COLO829 (cell line): ENCODE results near the gene NRCAM.

Source experiments
- DNase-seq: peaks from one replicate; pipeline ENCODE4 v3.0.0; 2012; ENCODE audit warnings: low spot score

The NRCAM gene

GRCh38 chr7:108308903-108309302 is 147.3 kb downstream of the NRCAM start:
- DNase-seq = no peak

GRCh38 chr7:108308276-108308675 is 148.0 kb downstream of the NRCAM start:
- DNase-seq = no peak

DNA sequence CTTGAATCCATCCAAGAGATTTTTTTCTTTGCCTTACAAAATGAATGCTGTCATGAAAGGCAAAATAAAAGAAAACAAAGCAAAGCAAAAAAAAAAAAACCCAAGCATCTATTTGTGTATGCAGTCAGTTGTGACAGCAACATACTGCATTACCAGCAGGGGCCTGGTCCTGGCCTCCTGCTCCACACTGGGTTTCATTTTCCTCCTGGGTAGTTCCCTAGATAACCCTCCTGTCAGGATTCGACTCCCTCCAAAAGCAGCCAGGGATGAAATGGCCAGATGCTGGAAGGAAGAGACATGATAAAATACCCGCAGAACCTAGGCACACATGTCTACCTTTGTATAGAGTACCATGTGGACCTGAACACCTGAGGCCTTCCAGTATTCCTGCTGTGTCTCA is 148.6 kb downstream of the NRCAM start:
- DNase-seq = no peak

- peak; percentile 50 for DNase-seq
Observed at GRCh38 chr7:108307194-108307593, 149.0 kb downstream of the NRCAM start.

GRCh38 chr7:108303332-108303731 is 152.9 kb downstream of the NRCAM start:
- no peak for DNase-seq

DNA sequence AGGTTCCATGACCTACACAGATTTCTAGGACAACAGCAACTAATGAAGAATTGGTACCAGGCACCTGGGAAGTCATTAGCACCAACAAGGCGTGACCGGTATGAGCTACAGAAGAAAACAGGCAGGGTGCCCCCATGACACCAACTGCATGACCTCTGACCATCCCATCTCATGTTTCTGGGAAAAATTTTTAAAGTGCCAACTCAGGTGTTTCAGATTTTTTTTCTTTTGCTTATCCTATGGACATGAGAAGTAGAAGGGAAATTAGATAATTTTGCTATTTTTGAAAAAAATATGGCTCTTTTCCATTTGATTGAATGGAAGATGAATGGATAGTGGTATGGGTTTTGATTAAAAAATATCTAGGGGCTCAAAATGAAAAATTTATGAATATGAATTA is 154.8 kb downstream of the NRCAM start:
- no peak for DNase-seq

- no peak for DNase-seq
Observed at GRCh38 chr7:108299251-108299973, 156.8 kb downstream of the NRCAM start.

GRCh38 chr7:108296911-108297310 is 159.3 kb downstream of the NRCAM start:
- DNase-seq = peak; percentile 89

DNA sequence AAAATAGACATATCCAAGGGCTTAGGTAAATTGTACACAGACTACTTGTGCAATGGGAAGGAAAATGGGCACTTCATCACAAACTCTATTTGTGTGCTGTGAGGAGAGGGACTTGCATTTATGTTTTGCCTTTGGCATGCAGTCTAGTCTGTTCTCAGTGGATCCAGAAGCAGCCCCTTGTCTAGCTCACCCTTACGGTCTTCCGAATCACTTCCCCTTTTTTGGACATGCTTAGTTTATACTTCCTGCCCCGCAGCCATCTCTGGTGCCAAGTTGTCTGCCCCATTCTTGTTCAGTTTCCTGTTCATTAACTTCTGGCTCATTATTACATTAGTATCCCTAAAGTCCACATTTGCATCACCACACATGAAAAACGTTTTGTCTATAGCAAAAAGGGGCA is 161.6 kb downstream of the NRCAM start:
- DNase-seq = peak; percentile 58

- no peak for DNase-seq
Observed at GRCh38 chr7:108293149-108293612, 163.1 kb downstream of the NRCAM start.

DNA sequence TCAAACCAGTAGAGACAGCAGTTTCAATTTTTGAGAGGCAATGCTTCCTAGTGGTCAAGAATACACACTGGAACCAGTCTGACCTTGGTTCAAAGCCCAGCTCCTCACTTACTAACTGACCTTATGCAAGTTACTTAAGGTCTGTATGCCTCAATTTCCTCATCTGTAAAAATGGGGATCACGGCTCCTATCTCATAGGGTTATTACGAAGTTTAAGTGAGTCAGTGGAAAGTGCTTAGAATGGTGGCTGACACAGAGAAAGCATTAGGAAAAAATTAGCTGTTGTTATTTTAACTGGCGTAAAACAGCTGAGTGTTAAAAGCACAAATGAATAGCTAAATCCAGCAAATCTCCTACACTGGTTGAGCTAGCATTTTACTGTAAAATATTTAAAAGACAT is 163.7 kb downstream of the NRCAM start:
- DNase-seq = no peak

GRCh38 chr7:108291791-108292440 is 164.3 kb downstream of the NRCAM start:
- DNase-seq = no peak

- DNase-seq = no peak
Observed at GRCh38 chr7:108291152-108291508, 165.1 kb downstream of the NRCAM start.

DNA sequence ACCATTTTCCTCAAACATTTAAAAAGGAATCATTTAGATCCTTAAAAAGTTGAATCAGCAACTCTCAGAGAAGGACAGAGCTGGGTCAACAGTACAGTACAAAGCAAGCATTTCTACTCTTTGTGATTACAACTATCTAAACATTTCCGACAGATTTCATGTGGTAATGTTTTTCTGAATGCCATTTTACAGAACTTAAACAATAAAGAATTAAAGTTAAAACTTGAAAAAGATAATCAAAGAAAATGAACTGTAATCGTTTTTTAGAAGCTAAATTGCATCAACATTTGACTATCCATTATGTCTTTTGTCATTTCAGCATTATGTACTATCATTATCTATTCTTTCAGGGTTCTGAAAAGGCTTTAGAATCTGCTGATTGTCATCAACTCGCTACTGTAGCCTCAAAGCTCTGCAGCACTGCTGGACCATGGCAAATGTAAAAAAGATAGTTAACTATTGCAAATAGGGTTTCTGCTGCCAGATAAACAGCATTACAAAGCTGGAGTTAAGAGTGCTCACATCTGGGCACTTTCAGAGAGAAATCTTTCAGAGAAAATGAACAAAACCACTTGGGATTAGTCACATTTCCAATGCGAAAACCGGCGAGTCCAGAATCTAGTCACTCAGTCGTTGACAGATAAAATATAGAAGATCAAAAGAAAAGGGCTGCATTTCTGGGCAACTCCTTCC is 165.6 kb downstream of the NRCAM start:
- DNase-seq = no peak

DNA sequence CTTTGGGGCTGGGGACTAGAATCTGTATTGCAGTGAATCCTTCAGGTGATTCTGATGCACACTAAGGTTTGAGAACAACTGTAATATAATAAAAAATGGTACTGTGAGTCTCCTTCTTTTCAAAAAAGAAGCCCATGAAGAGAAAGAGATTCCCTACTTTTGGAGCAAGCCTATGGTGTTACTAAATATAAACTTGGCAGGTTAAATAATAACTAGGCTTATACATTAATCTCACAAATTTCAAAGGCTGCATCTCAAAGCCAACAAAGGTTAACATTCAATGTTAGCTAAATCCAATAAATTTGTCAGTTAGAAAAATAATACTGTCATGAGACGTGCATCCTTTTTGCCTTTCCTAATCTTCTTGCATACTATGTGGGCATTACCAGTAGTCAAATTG is 166.4 kb downstream of the NRCAM start:
- no peak for DNase-seq

DNA sequence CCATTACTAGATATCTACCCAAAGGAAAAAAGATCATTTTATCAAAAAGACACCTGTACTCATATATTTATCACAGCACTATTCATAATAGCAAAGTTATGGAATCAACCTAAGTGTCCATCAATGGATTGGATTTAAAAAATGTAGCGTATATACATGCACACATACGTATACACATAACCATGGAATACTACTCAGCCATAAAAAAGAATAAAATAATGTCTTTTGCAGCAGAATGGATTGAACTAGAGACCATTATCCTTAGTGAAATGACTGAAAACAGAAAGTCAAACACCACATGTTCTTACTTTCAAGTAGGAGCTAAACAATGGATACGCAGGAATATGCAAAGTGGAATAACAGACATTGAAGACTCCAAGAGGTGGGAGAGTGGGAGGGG is 168.4 kb downstream of the NRCAM start:
- no peak for DNase-seq

DNA sequence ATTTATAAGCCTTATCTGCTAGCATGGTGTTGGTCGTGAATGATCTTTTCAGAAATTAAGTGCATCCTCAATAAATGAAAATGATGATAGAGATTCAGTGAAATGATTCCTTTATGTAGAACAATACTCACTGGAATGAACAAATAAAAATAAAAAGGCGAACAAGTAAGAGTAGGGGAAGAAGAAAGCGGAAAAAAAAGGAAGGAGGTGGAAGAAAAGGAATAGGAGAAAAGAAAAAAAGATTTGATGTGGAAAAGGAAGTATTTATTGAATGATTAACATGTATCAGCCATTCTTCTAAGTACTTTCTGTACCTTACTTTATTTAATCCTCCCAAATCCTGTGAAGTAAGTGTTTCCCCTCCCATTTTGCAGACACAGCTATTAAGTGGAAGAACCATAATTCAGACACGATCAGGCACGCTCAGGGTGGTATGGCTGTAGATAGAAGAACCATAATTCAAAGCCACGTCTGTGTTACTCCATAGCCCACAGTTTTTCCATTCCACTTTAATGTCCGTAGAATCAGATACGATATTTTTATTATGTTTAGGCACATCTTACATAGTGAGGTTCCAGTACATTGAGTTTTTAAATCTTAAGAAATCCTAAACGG is 169.8 kb downstream of the NRCAM start:
- DNase-seq = no peak

DNA sequence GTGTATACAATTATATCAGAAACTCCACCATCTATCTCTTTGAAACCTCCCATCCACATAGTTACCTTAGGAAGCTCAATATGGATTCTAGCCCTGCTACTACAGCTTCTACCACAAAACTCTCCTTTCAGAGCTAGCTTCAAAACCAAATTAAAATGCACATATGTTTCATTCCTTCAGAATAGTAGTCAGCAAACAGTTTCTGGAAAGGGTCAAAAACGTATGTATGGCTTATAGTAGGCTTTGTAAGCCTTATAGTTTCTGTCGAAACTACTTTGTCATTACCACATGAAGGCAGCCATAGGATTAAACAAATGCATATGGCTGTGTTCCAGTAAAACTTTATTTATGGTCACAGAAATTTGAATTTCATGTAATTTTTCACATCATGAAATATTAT is 170.5 kb downstream of the NRCAM start:
- DNase-seq = no peak

- no peak for DNase-seq
Observed at GRCh38 chr7:108285003-108285368, 171.2 kb downstream of the NRCAM start.

DNA sequence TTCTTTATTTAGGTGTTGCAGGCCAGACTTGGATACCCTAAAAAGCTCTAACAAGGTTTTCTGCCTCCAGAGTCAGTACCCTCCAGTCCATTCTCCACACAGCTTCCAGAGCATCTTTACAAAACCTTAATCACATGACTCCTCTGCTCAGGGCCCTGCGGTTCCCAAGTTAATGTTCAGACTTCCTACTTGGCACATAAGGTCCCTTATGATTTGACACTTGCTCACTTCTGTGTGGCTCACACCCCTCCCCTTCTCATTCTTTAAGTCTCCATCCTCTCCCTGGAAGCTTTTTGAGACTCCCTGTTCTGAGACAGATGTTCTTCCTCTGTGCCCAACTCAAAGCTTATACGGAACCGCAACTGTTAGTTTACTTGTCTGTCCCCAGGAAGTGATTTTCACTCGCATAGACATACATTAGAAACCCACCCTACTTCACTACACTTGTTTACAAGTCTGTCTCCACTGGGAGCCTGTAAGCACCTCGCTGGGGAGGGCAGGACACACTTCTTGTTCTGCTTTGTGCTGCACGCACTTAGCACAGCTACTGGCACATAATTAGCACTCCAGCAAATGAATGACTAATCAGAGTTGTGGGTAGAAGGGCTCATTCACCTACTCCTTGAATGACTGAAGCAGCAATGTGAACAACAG is 171.8 kb downstream of the NRCAM start:
- DNase-seq = no peak

DNA sequence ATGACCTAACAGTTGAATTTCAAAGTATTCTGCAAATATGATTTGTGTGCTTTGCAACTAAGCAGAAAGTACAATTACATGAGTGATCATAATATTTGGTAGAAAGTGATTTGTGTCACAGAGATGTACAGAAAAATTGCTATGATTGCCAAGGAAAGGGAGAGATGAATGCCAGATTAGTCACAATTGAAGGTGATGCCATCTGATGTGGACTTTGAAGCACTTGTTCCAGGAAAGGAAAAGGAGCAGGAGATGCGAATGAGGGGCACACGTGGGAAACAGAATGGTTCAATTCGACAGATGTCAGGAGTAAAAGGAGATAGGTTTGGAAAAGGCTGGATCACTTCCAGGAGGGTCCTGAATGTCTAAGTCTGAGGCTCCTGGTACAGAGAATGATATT is 173.0 kb downstream of the NRCAM start:
- no peak for DNase-seq

DNA sequence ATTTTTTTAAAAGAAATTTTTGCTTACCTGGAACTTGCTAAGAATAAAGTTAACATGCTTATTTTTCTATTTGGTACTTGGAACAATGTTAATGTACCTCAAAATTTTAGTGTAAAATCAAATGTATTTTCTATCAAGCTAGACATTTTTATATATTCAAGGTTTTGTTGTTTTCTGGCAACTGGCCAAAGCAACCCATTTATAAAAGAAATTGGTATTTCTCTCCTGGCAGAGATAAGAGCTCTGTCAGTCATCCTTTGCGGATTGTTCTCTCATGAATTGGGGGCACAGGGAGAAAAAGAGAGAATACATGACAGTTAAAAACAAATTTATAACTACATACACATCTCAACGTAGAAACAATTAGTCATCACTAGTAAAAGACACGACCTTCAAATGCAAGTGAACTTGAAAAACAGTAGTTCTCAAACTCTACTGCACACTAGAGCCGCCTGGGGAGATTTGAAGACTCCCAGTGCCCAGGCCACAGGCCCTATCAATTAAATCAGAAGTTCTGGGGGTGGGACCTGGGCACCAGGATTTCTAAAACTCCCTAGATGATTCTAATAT is 173.7 kb downstream of the NRCAM start:
- peak; percentile 71 for DNase-seq
